ENCODE measurements around the gene TRMT2B. TPM values are rescaled to one million over a fixed set of nuclear protein-coding genes. Genes with fewer than 3 reads are reported as not detected.

The TRMT2B gene
- total RNA-seq, 1 experiment from 2014 or later, result 13.7 TPM

GRCh38 chrX:100962811-100963210, 89.1 kb downstream of the TRMT2B start:
- Histone ChIP-seq H3K56ac (ENCODE audit: insufficient read length, low read depth, low read length) (no peak overlapping the region), H3K23ac (ENCODE audit: insufficient read length, low read depth, low read length) (no peak overlapping the region), H4K5ac (ENCODE audit: insufficient read length, low read depth, low read length) (no peak overlapping the region), H4K20me1 (ENCODE audit: control insufficient read depth, insufficient read depth, insufficient read length) (no peaks in the 10 kb centered on the region), H3K27ac (ENCODE audit: insufficient read length, low read depth, low read length) (no peak overlapping the region), H2BK12ac (ENCODE audit: insufficient read length, low read depth, low read length) (no peak overlapping the region), H2BK15ac (ENCODE audit: low read depth, low read length) (no peak overlapping the region), H3K4ac (ENCODE audit: low read depth, low read length) (no peak overlapping the region), H3K14ac (ENCODE audit: insufficient read depth, low read length) (no peak overlapping the region), H3K4me1 (ENCODE audit: insufficient read depth, low read length) (no peaks in the 10 kb centered on the region), H2AK5ac (ENCODE audit: insufficient read length, low read length) (no peak overlapping the region), H3K9me3 (ENCODE audit: control insufficient read depth, low read depth, low read length) (peaks cover 12% of the 10 kb centered on the region), H3K79me1 (ENCODE audit: insufficient read depth, low read depth, low read length, poor library complexity, severe bottlenecking) (no peaks in the 10 kb centered on the region), H2BK120ac (ENCODE audit: low read depth, low read length, poor library complexity, severe bottlenecking) (no peak overlapping the region), H4K8ac (replicated peaks; ENCODE audit: insufficient read length, low read depth, low read length) (no peak overlapping the region), H3K27me3 (ENCODE audit: insufficient read depth, low read length) (no peaks in the 10 kb centered on the region), H4K91ac (ENCODE audit: insufficient read length, low read depth, low read length) (no peak overlapping the region), H3K18ac (ENCODE audit: insufficient read length, low read depth, low read length) (no peak overlapping the region), H2AFZ (ENCODE audit: low read length) (no peak overlapping the region), H3K23me2 (ENCODE audit: insufficient read length, low read depth, low read length, poor library complexity, severe bottlenecking) (no peaks in the 10 kb centered on the region), H3T11ph (ENCODE audit: low read length) (no peak overlapping the region), H3K9ac (ENCODE audit: extremely low read depth, insufficient read length, low read length) (no peak overlapping the region), H3K79me2 (ENCODE audit: insufficient read depth, low read length) (no peaks in the 10 kb centered on the region), H2BK20ac (ENCODE audit: low read depth, low read length, poor library complexity, severe bottlenecking) (no peak overlapping the region), H3K4me2 (ENCODE audit: insufficient read depth, insufficient read length, low read length) (no peak overlapping the region), H2BK5ac (ENCODE audit: insufficient read length, low read length) (no peak overlapping the region)
- peaks cover 0 to 1% (median 0%) of the 10 kb centered on the region in 3 experiments; a peak in 1 of 7 replicates for H3K36me3 Mint-ChIP-seq (ENCODE audit: insufficient read depth in 1 of 3, low read depth in 3 of 3)
- H3K27ac Mint-ChIP-seq, result no peak overlapping the region
- H3K9me3 Mint-ChIP-seq, result peaks cover 69 to 74% of the 10 kb centered on the region in 2 experiments
- TF ChIP-seq CTCF (conservative IDR thresholded peaks at IDR 0.05), result no peak
- no peaks in the 10 kb centered on the region for H3K4me1 Mint-ChIP-seq
- H3K27me3 Mint-ChIP-seq (ENCODE audit: low read depth), result no peaks in the 10 kb centered on the region; the same call in 1 of the 2 replicates
- no peak for DNase-seq
- WGBS (ENCODE audit: extremely low coverage, insufficient read length, low lambda C conversion rate), result no CpG with 5 or more reads among the region's 3 CpGs
- no peak overlapping the region for H3K4me3 Mint-ChIP-seq

Other genes starting within 250 kb of the TRMT2B start
- gene CSTF2, start 231.7 kb downstream of the TRMT2B start, total RNA-seq (2021), result 28.9 and 30.2 TPM in 2 replicates
- not detected in 2 replicates for gene NOX1, start 177.8 kb downstream of the TRMT2B start, total RNA-seq (2021)
- 0.44 and 0.77 TPM in 2 replicates for gene XKRX, start 123.2 kb downstream of the TRMT2B start, total RNA-seq (2021)
- gene ARL13A, start 82.4 kb downstream of the TRMT2B start, total RNA-seq (2021), result not detected in 2 replicates
- gene TMEM35A, start 26.8 kb upstream of the TRMT2B start, total RNA-seq (2021), result 3.2 and 4.3 TPM in 2 replicates
- 19.4 and 20.0 TPM in 2 replicates for gene CENPI, start 46.1 kb upstream of the TRMT2B start, total RNA-seq (2021)
- 0.04 TPM in 2 replicates for gene DRP2, start 167.7 kb upstream of the TRMT2B start, total RNA-seq (2021)
- gene TAF7L, start 239.2 kb upstream of the TRMT2B start, total RNA-seq (2021), result not detected in 2 replicates

Data from H9 (cell line).